B cell (primary cell): Measurements from ENCODE around the gene TANC1. TPM values are rescaled to one million over a fixed set of nuclear protein-coding genes. Genes with fewer than 3 reads are reported as not detected.

Experiments
- ATAC-seq: fragments of 200-7000 bp; cut with Tn5 transposase; one replicate; pipeline ENCODE4 v1.10.0; 2021; ENCODE audit warnings: low read depth, mild to moderate bottlenecking, moderate number of reproducible peaks, moderate library complexity
- CTCF ChIA-PET: fragments of 350-600 bp; sonication (Branson Sonifier 250); formaldehyde crosslinking; loops from one replicate; lab custom pipeline; 2021; ENCODE audit warnings: antibody characterized with exemption, inconsistent platforms; lab: Charles Lee
- POLR2A ChIA-PET: fragments of 350-600 bp; sonication (Branson Sonifier 250); formaldehyde crosslinking; loops from one replicate; lab custom pipeline; 2021; ENCODE audit warnings: antibody characterized with exemption; lab: Charles Lee
- DNase-seq: peaks from one replicate; pipeline ENCODE4 v3.0.0; 2013
- H2AFZ ChIP-seq: 2 replicates; pipeline ENCODE4 v1.6.1; 2012; ENCODE audit warnings: mild to moderate bottlenecking, low read depth, low read length; ENCODE audit not compliant: insufficient read depth, poor library complexity, severe bottlenecking
- H3K27ac ChIP-seq, 2 donors: 1 replicate in 1 of 2; 2 replicates in 1 of 2; pipeline ENCODE4 v1.5.1; 2012 to 2013; ENCODE audit warnings: low read length in 2 of 2, mild to moderate bottlenecking in 2 of 2, moderate library complexity in 1 of 2
- H3K27me3 ChIP-seq, 4 experiments: fragments of 200-600 bp in 1 of 4; sonication (generic) in 1 of 4; replicated peaks in 1 of 4; 1 replicate in 2 of 4; 2 replicates in 2 of 4; pipeline versions ENCODE4 v1.6.1 to v1.7.0; 2013 to 2016; ENCODE audit warnings: low read length in 3 of 4, mild to moderate bottlenecking in 2 of 4, mixed read lengths in 1 of 4, moderate library complexity in 1 of 4; ENCODE audit not compliant: insufficient read depth in 4 of 4, control insufficient read depth in 3 of 4; ENCODE audit errors: control extremely low read depth in 1 of 4
- H3K36me3 ChIP-seq, 2 experiments: replicated peaks in 1 of 2; 1 replicate in 1 of 2; 2 replicates in 1 of 2; pipeline versions ENCODE4 v1.6.1 to v1.7.1; 2013; ENCODE audit warnings: low read length in 1 of 2; ENCODE audit not compliant: insufficient read depth in 2 of 2, control insufficient read depth in 1 of 2; ENCODE audit errors: control extremely low read depth in 1 of 2, extremely low read depth in 1 of 2
- H3K4me1 ChIP-seq, 2 donors: fragments of 200-600 bp in 1 of 2; sonication (generic) in 1 of 2; 1 replicate in 1 of 2; 2 replicates in 1 of 2; pipeline versions ENCODE4 v1.5.1 to v1.6.1; 2013 to 2017; ENCODE audit warnings: low read length in 2 of 2; ENCODE audit not compliant: control insufficient read depth in 2 of 2, insufficient read depth in 2 of 2
- H3K4me2 ChIP-seq: replicated peaks from 2 replicates; pipeline ENCODE3; 2012; ENCODE audit warnings: mild to moderate bottlenecking, low read depth, low read length; ENCODE audit not compliant: poor library complexity, severe bottlenecking
- H3K4me3 ChIP-seq, 5 experiments: fragments of 200-600 bp in 1 of 5; sonication (generic) in 1 of 5; 1 replicate in 3 of 5; 2 replicates in 2 of 5; pipeline versions ENCODE4 v1.5.1 to v1.7.0; 2011 to 2016; ENCODE audit warnings: low read length in 4 of 5, mild to moderate bottlenecking in 4 of 5, low read depth in 2 of 5, control low read depth in 1 of 5, moderate library complexity in 1 of 5; ENCODE audit not compliant: insufficient read depth in 1 of 5; ENCODE audit errors: control extremely low read depth in 1 of 5, extremely low read depth in 1 of 5
- H3K79me2 ChIP-seq: fragments of 200-600 bp; sonication (generic); one replicate; pipeline ENCODE4 v1.6.0; 2016; ENCODE audit warnings: low read length; ENCODE audit not compliant: control insufficient read depth, insufficient read depth
- H3K9ac ChIP-seq: fragments of 200-600 bp; sonication (generic); 2 replicates; pipeline ENCODE4 v1.6.1; 2017; ENCODE audit warnings: mild to moderate bottlenecking, low read length, moderate library complexity
- H3K9me3 ChIP-seq, 3 donors: one replicate each; pipeline versions ENCODE4 v1.6.1 to v1.7.1; 2013; ENCODE audit warnings: low read length in 2 of 3; ENCODE audit not compliant: control insufficient read depth in 2 of 3, insufficient read depth in 1 of 3; ENCODE audit errors: control extremely low read depth in 1 of 3
- H4K20me1 ChIP-seq: 2 replicates; pipeline ENCODE4 v1.6.0; 2012; ENCODE audit warnings: mild to moderate bottlenecking, low read length; ENCODE audit not compliant: insufficient read depth, control insufficient read depth, poor library complexity, severe bottlenecking
- H3K27ac Mint-ChIP-seq: one replicate; pipeline ENCODE4 v1.8.0; 2021; ENCODE audit warnings: mixed read lengths
- H3K27me3 Mint-ChIP-seq: one replicate; pipeline ENCODE4 v1.8.0; 2021; ENCODE audit warnings: mixed read lengths
- H3K4me1 Mint-ChIP-seq: one replicate; pipeline ENCODE4 v1.8.0; 2021; ENCODE audit warnings: mixed read lengths
- H3K4me3 Mint-ChIP-seq: one replicate; pipeline ENCODE4 v1.8.0; 2021; ENCODE audit warnings: mixed read lengths
- H3K9me3 Mint-ChIP-seq: one replicate; pipeline ENCODE4 v1.8.0; 2022; ENCODE audit warnings: mixed read lengths; ENCODE audit not compliant: insufficient read depth
- EZH2 ChIP-seq: IDR thresholded peaks from 2 replicates; pipeline ENCODE4 v1.6.1; 2012; ENCODE audit warnings: borderline replicate concordance, low read depth, mild to moderate bottlenecking, moderate library complexity, low read length; ENCODE audit not compliant: insufficient read depth, poor library complexity, severe bottlenecking
- WGBS: methylation state at CpG from one replicate; pipeline ENCODE4 v1.1.5; 2013; ENCODE audit warnings: missing lambda C conversion rate; ENCODE audit not compliant: insufficient coverage; 5-methylcytosine and 5-hydroxymethylcytosine counted together
- intact Hi-C: fragments of 100-400 bp; cut with micrococcal nuclease; formaldehyde crosslinking; loops from one replicate; pipeline ENCODE4 v1.10.0; 2022
- polyA plus RNA-seq: library from polyadenylated mRNA; depleted of rRNA; stranded (reverse); fragments of >200 nt; gene quantifications from 2 replicates; pipeline ENCODE4 v1.2.3, GENCODE V29; 2012
- total RNA-seq, 2 donors: library from RNA; stranded (reverse); fragments of 120-200 nt in 1 of 2; gene quantifications; 1 replicate in 1 of 2; 2 replicates in 1 of 2; pipeline versions ENCODE4 v1.2.3 to v1.2.4, GENCODE V29; 2013 to 2022
- TF ChIP-seq, protein P1 (sequence below): fragments of 200-600 bp; IDR thresholded peaks from one replicate; pipeline ENCODE4 v1.8.0; 2022; ENCODE audit warnings: antibody characterized with exemption, mild to moderate bottlenecking

The TANC1 gene
- total and polyA plus RNA-seq, 2 donors (not counting 1 experiment from before 2014, with no cell fraction given), result 0.13 TPM; not detected in 1

DNA sequence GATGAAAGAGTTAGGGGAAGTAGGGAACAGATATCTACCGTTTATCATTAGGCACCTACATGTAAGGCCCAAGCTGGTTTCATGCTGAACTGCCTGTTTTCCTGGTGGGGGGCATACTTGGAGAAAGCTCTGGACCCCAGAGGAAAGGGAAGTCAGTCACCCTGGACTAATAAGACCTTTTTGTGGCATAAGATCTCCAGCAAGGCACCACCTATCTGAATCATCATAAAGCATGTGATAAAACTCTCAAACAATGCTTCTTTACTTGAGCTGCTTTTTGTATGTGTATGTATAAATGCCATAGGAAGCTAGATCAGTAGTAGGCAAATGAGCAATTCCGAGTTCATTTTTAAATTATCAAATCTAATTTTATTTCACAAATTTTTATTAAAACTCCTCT, 104.8 kb downstream of the TANC1 start:
- no peak overlapping the region for H3K4me3 ChIP-seq
- Mint-ChIP-seq H3K4me1 (no peaks in the 10 kb centered on the region), H3K9me3 (no peaks in the 10 kb centered on the region), H3K27ac (no peak overlapping the region), H3K27me3 (peaks cover 3% of the 10 kb centered on the region), H3K4me3 (no peak overlapping the region)
- ChIA-PET POLR2A (no interaction called here), CTCF (interaction anchor here (2.5 kb wide), 1 partner anchor 46 kb away, joined by 10 read pairs; no protein-coding TSS in a partner anchor)
- H3K9me3 ChIP-seq, result no peaks in the 10 kb centered on the region
- H4K20me1 ChIP-seq, result no peaks in the 10 kb centered on the region
- H3K27me3 ChIP-seq, result no peaks in the 10 kb centered on the region
- intact Hi-C loops, result no loop called here
- no peaks in the 10 kb centered on the region for H3K36me3 ChIP-seq
- no peak for DNase-seq
- H3K4me2 ChIP-seq, result no peak overlapping the region
- H3K9ac ChIP-seq, result no peak overlapping the region
- no peaks in the 10 kb centered on the region for H3K79me2 ChIP-seq
- no peak overlapping the region for H2AFZ ChIP-seq
- H3K27ac ChIP-seq, result no peak overlapping the region
- no peaks in the 10 kb centered on the region for H3K4me1 ChIP-seq
- ATAC-seq, result no peak
- 100% methylated on average over 1 of the region's 2 CpGs for WGBS
- TF ChIP-seq EZH2, result no peak
- TF ChIP-seq, protein P1, sequence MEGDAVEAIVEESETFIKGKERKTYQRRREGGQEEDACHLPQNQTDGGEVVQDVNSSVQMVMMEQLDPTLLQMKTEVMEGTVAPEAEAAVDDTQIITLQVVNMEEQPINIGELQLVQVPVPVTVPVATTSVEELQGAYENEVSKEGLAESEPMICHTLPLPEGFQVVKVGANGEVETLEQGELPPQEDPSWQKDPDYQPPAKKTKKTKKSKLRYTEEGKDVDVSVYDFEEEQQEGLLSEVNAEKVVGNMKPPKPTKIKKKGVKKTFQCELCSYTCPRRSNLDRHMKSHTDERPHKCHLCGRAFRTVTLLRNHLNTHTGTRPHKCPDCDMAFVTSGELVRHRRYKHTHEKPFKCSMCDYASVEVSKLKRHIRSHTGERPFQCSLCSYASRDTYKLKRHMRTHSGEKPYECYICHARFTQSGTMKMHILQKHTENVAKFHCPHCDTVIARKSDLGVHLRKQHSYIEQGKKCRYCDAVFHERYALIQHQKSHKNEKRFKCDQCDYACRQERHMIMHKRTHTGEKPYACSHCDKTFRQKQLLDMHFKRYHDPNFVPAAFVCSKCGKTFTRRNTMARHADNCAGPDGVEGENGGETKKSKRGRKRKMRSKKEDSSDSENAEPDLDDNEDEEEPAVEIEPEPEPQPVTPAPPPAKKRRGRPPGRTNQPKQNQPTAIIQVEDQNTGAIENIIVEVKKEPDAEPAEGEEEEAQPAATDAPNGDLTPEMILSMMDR, result no peak

DNA sequence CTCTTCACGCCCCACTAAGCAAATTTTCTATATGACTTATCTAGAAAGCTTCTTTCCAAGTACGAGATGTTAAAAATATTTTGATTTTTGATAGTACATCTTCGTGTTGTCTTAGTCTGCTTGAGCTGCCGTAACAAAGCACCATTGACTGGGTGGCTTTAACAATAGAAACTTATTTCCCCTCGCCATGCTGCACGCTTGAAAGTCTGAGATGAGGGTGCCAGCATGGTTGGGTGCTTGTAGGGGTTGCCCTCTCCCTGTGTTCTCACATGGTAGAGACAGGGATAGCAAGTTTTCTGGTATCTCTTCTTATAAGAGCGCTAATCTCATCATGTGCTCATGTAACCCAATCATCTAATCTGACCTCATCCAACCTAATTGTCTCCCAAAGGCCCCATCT, 106.2 kb downstream of the TANC1 start:
- no peak overlapping the region for H3K4me3 ChIP-seq
- TF ChIP-seq, protein P1, result no peak
- no peak for TF ChIP-seq EZH2
- H3K27ac ChIP-seq, result no peak overlapping the region
- H3K27ac Mint-ChIP-seq, result no peak overlapping the region
- H2AFZ ChIP-seq, result no peak overlapping the region
- no peaks in the 10 kb centered on the region for H3K27me3 ChIP-seq
- no peaks in the 10 kb centered on the region for H3K9me3 ChIP-seq
- no peaks in the 10 kb centered on the region for H3K9me3 Mint-ChIP-seq
- H3K79me2 ChIP-seq, result no peaks in the 10 kb centered on the region
- WGBS, result 100% methylated on average over 4 of the region's 7 CpGs
- ChIA-PET POLR2A (no interaction called here), CTCF (no interaction called here)
- intact Hi-C loops, result no loop called here
- DNase-seq (no peak), ATAC-seq (no peak)
- H4K20me1 ChIP-seq, result no peaks in the 10 kb centered on the region
- no peaks in the 10 kb centered on the region for H3K36me3 ChIP-seq
- H3K4me1 ChIP-seq, result no peaks in the 10 kb centered on the region
- H3K4me1 Mint-ChIP-seq, result no peaks in the 10 kb centered on the region
- no peak overlapping the region for H3K9ac ChIP-seq
- no peak overlapping the region for H3K4me3 Mint-ChIP-seq
- peaks cover 3% of the 10 kb centered on the region for H3K27me3 Mint-ChIP-seq
- no peak overlapping the region for H3K4me2 ChIP-seq
